GM21423 (cell line): ENCODE measurements around the gene DNAJC2.
A peak's percentile ranks its signal among the peaks of the same experiment; 100 is the strongest.

Experiments used
- ATAC-seq: cut with Tn5 transposase; IDR thresholded peaks from one replicate; pipeline ENCODE4 v1.9.1; 2021; ENCODE audit warnings: mild to moderate bottlenecking, moderate library complexity; ENCODE audit not compliant: unreplicated experiment

The DNAJC2 gene

GRCh38 chr7:103344453-103345149 is at the start of gene DNAJC2:
DNAJC2 (minus strand) TSS chr7:103344767; CDS start chr7:103344622, 145 bp downstream.
- ATAC-seq: peak; percentile 78

GRCh38 chr7:103391976-103392375 is 47.4 kb upstream of the DNAJC2 start:
- no peak for ATAC-seq

GRCh38 chr7:103391150-103391549 is 46.6 kb upstream of the DNAJC2 start:
- ATAC-seq: no peak

DNA sequence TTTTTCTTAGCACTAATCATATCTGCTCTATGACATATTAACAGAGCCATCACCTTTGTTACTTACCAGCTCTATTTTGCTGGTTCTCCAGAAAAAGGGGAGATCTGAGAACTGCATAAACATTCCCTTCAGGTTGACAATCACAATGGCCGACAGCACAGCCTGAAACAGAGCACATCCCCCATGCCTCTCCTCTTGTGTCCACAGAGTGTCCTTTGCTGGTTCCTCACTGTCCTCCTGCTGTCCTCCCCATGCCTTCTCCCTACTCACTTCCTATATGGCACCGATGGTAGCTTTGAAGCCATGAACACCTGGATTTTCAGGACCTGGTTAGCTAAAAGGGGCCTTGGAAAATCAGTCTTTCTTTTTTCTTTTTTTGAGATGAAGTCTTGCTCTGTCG is 44.7 kb upstream of the DNAJC2 start:
- ATAC-seq: no peak

DNA sequence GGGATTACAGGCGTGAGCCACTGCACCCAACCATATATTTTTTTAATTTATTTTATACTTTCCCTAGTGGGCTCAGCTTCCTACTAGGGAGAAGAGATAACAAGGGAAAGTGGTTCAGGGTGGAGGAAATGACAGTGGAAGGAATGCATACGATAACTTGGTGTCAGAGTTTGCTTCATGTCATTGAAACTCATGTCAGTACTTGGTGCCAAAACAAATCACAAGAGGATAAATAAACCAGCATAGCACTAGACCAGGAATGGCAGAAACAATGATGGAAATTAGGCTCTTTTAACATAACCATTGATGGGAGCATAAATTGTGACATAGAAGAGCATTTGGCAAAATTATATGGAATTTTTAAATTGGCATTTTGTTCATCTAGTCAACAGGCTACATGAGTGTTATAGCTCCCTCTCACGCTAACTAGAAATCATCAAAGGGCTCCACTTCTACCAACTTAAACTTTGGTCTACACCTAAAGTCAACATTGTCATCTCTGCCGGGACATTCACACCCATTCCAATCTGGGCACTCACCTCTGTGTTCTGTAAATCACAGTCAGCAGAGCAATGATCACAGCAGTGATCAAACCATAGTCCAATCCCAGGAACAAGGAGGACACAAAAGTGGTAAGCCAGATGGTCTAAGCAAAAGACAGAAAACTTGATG is 44.0 kb upstream of the DNAJC2 start:
- no peak for ATAC-seq

GRCh38 chr7:103387242-103387641 is 42.7 kb upstream of the DNAJC2 start:
- no peak for ATAC-seq

GRCh38 chr7:103382032-103382402 is 37.5 kb upstream of the DNAJC2 start:
- no peak for ATAC-seq

DNA sequence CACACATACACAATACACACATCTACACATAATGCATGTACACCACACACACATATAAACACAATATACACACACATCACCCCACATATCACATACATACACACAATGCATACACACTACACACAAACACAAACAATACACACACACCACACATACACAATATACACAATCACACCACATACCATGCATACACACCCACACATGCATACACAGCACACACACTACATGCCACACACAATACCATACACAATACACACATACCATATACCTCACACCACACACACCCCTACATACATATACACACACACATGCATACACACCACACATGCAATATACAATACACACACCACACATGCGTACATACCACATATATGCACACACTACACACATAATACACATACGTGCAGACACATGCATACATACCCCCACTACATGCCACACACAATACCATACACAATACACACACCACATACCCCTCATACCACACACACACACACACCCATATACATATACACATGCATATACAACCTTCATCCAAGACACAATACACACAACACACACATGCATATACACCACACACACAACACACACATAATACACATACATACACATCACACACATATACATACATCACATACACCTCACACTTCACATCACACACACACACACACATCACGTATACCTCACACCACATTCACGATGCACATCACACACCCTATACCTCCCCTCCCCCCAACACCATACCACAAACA is 36.9 kb upstream of the DNAJC2 start:
- ATAC-seq: no peak

DNA sequence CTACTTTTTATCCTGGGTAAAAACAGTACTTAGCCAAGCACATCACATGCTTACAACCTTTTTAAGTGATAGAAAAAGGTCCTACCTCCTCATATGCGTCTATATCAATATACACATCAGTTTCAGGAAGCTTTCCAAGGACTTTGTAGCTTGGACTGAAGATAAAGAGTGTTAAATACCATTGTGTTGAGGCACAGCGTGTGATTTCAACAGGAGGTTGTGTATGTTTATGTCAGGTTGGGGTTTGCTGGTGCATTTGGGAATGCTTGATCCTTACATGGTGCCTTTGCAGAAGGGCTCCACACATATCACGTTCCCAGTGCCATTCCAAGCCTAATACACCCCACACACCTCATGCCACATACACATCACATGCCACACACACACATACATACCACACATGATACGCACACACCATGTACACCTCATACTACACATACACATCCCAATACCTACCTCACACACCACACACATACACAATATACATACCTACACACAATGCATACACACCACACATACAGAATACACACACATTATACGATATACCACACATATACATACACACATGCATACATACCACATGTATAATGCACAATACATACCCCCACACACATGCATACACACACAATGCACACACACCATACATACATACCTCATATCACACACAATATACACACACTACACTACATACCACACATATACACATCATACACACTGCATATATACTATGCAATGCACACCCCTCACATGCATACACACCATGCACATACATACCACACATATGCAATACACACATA is 36.0 kb upstream of the DNAJC2 start:
- ATAC-seq: no peak

DNA sequence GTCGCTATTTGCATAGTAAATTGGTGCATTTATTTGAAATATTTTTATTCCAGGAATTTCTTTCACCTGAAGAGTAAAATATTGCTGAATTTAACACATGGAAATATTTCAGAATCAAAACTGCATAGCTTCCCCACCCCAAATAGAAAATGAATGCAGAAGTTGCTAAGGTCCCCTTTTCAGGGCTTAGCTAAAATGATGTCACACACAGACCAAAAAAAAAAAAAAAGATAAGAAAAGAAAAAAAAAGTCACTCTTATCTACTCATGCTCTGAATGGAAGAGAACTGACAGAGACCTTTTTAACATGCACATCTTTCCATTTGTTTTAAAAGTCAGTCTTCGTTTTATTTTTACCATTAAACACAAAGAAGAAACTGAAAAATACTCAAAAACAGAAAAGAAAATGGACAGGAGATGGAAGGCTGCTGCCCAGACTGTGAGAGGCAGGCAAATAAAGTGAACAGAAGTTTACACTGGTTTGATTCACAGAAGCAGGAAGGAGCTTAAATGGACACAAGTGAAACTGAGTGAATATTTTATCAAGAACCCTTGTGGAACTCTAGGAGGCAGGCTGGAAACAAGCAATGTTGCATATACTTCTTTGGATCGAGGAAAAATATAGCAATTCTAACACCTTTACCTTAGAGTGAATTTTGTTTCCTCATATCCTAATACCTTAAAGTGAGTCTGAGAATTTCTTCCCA is 34.9 kb upstream of the DNAJC2 start:
- no peak for ATAC-seq

- ATAC-seq: no peak
Measured at GRCh38 chr7:103373866-103374643, 29.5 kb upstream of the DNAJC2 start.

- ATAC-seq: no peak
Measured at GRCh38 chr7:103369432-103369831, 24.9 kb upstream of the DNAJC2 start.

DNA sequence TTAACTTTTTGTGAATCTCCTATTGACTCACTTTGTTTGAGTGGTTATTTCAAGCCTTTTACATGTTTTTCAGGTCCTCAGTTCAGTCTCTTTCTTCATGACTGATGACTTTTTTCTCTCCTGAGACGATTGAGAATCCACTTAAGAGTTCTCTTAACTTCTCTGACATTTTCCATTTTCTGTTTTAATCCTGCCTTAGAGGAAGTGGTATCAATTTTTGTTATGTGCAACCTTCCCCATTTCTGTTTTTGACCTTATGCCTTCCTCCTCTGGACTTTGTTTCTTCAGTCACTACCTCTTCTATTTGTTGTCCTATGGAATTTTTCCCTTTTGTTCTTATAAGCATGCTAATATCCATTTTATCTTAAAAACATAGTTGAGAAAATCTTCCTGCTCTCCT is 5.2 kb upstream of the DNAJC2 start:
- ATAC-seq: no peak

DNA sequence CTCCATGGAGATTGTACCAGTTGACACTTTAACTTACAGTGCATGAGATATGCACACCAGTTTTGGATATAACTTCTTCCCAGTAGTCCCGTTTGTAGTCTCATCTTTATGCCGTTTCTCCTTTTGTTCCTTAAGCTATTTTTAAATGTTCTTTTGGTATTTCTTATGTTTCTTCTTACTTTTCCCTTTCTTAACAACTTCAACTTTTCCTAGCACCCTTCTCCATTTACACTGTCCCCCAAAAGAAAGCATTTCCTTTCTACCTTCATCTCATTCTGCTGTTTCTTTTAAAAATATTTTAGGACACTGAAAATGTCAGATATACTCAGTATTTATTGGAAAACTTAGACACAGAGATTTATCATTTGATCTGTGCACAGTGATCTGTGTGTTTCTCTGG is 4.4 kb upstream of the DNAJC2 start:
- ATAC-seq: no peak

GRCh38 chr7:103348452-103348851 is 3.9 kb upstream of the DNAJC2 start:
- no peak for ATAC-seq

DNA sequence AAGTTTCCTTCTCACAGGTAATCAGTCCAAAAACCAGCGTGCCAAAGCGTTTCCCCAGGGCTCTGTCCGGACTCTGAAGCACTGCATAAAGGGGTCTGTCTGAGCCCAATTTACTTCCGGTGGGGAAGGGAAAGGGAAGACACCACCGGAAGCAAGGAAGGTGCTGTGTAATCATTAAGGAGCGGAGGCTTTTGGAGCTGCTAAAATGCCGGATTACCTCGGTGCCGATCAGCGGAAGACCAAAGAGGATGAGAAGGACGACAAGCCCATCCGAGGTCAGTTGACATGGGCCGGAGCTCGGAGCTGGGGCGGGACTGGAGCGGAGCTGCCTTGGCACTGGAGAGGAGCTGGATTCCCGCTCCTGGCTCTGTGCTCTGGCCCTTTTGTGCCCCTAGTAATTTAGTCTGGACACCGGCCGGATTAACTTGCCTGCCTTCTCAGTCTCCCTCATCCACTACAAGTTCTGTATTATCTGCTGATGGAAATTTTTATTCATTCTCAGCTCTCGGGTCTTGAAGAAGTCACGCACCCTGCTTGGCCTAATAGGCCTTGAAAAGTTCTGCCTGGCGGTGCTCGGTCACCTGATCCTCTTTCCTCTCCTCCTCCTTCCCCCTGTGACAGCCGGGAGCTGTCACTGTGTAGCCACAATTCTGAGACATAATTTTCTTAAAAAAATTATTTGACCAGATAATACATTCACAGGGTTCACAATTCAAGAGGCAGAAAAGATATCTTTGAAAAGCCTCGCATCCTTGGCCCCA is 3.1 kb upstream of the DNAJC2 start, which contains the start of gene PSMC2:
PSMC2 (plus strand) TSS at position 137 of the 761 bp plus-strand sequence; CDS start at position 206, 69 bp downstream.
- ATAC-seq: peak; percentile 68

GRCh38 chr7:103346396-103346795 is 1.8 kb upstream of the DNAJC2 start:
- no peak for ATAC-seq

GRCh38 chr7:103343758-103344452 is 662 bp downstream of the DNAJC2 start:
- peak; percentile 3 for ATAC-seq
